Head of caudate nucleus (tissue), 42 donors: ENCODE data around the gene SLC25A1.

Experiments
- DNase-seq, 42 donors: peaks; one replicate each; pipeline versions ENCODE4 v3.0.0 to v3.0.0-alpha.2; 2020 to 2021; ENCODE audit warnings: mixed read lengths in 7 of 42
- intact Hi-C: fragments of 100-400 bp; cut with DNase I; formaldehyde crosslinking; loops from one replicate; pipeline ENCODE4 v1.15.0; 2022

SLC25A1 gene

DNA sequence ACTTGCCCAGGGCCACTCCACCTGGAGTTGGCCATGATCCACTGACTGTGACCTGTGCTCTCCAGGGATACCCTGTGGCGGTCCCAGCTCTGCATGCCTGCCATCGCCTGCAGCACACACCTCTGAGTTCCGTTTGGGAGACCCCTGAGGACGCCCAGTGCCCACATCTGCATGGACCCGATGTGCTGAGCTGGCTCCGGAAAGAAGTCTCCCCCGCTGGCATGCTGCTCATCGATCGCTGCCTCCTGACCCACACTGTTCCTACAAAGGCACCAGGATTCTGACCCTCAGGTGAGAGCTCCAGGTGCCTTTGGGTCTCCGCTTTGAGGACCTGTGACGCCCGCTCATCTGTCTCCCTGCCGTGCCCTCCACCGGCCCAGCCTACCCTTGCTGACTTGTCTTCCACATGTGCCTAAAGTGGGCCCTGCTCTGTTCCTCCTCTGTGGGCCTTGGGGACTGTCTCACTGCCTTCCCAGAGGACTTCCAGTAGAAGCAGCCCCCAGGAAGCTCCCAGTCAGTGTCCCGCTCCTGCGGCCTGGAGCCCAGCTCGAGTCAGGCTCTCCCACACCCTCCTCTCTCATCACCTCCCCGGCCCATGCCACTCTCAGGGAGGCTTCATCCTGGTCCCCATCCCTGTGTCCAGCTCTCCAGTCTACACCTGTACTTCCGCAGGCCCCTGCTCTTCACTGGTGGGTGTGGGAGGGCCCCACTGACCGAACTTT is 5.9 kb upstream of the SLC25A1 start:
- DNase-seq, result no peak
- intact Hi-C loops, result no loop called here

DNA sequence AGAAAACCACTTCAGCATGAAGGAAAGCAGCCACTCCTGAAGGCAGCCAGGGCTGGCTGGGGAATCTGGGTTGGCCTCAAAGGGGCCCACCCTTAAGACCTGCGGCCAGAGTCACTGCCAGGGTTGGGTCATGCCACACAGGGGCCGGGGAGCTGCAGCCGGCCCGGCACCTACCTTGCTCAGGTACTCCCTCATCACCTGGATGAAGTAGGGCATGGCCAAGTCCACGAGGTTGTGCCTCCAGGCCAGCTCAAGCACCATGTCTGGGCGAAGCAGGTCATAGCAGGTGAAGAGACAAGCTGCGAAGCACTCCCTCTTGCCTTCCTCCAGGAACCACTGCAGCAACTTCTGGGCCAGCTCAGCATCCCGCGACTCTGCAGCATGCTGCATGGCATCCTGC is 4.7 kb upstream of the SLC25A1 start:
- DNase-seq, result no peak
- intact Hi-C loops, result no loop called here

- DNase-seq, result peak in 12 of 42 donors; percentile 35 to 83 (median 48)
- intact Hi-C loops, result no loop called here
Measured at GRCh38 chr22:19182472-19183157, 4.1 kb upstream of the SLC25A1 start.

- intact Hi-C loops, result no loop called here
- no peak for DNase-seq
Measured at GRCh38 chr22:19181786-19182471, 3.4 kb upstream of the SLC25A1 start.

GRCh38 chr22:19180740-19181410 is 2.3 kb upstream of the SLC25A1 start:
- DNase-seq, result no peak

GRCh38 chr22:19180234-19180633 is 1.7 kb upstream of the SLC25A1 start:
- intact Hi-C loops, result no loop called here

More at GRCh38 chr22:19180740-19181410, 2.3 kb upstream of the SLC25A1 start:
- intact Hi-C loops, result no loop called here

GRCh38 chr22:19179497-19180048 is 1.0 kb upstream of the SLC25A1 start:
- DNase-seq, result peak; percentile 59 to 92 (median 80)
- intact Hi-C loops, result loop anchor here (2.0 to 5.0 kb wide), 3 partner anchors 37 to 253 kb away; partner anchors contain the start of genes ESS2, HIRA and MRPL40

More at GRCh38 chr22:19180234-19180633, 1.7 kb upstream of the SLC25A1 start:
- DNase-seq, result no peak

GRCh38 chr22:19178065-19178656 is 375 bp downstream of the SLC25A1 start:
- intact Hi-C loops, result loop anchor here (2.0 to 5.0 kb wide), 3 partner anchors 36 to 254 kb away; partner anchors contain the start of genes ESS2, HIRA and MRPL40

GRCh38 chr22:19177164-19178064 is 1.1 kb downstream of the SLC25A1 start:
- peak in 2 of 42 donors; percentile 20 to 21 for DNase-seq
- intact Hi-C loops, result loop anchor here (2.0 to 5.0 kb wide), 3 partner anchors 35 to 255 kb away; partner anchors contain the start of genes ESS2, HIRA and MRPL40

More at GRCh38 chr22:19178065-19178656, 375 bp downstream of the SLC25A1 start:
- DNase-seq, result peak in 31 of 42 donors; percentile 8 to 70 (median 44)

DNA sequence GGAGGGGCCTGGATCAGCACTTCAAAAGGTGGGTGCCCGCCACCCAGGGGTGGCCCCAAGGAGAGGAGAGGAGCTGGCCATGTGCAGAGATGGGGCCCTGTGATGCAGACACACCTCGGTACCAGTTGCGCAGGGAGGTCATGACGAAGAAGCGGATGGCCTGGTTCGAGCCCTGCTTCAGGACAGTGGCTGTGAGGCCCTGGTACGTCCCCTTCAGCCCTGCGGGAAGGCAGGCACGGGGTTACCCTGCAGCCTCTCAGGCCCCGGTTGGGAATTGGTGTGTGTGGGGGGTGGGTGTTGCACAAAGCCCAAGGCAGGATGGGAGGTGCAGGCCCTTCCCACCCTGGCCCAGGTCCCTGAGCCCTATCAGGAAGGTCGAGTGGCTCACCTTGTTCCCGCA is 1.8 kb downstream of the SLC25A1 start:
- DNase-seq, result no peak
- intact Hi-C loops, result loop anchor here (5.0 kb wide), 2 partner anchors 34 to 256 kb away; partner anchors contain the start of genes ESS2, HIRA and MRPL40

- no peak for DNase-seq
- intact Hi-C loops, result loop anchor here (5.0 kb wide), 2 partner anchors 34 to 256 kb away; partner anchors contain the start of genes ESS2, HIRA and MRPL40
Measured at GRCh38 chr22:19176175-19176643, 2.3 kb downstream of the SLC25A1 start.

- no peak for DNase-seq
- intact Hi-C loops, result loop anchor here (5.0 kb wide), 2 partner anchors 33 to 257 kb away; partner anchors contain the start of genes ESS2, HIRA and MRPL40
Measured at GRCh38 chr22:19175602-19176174, 2.8 kb downstream of the SLC25A1 start.

DNA sequence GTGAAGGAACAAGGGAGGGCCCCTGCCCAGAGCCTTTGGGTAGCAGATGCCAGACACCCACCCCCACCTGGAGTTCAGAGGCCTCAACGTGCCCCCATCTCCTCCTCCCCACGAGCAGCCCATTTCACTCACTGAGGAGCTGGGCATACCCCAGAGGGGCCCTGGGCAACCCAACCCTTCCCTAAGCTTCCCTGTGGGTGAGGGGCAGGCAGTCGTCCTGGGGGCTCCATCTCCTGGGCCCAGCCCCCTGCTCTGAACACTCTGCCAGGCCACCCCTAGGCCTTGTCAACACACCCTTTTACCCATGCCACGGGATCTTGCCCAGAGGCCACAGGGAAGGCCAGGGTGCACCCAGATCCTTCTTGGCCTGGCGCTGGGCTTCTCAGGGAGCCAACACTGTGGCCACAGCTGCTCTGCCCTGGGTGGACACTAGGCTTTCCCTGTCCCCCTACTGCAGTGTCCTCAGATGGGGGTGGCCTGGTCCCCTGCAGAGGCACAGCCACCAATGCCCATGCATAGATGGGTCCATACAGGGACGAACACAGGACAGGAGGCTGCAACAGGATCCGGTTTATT is 3.4 kb downstream of the SLC25A1 start:
- intact Hi-C loops, result loop anchor here (5.0 kb wide), 2 partner anchors 33 to 257 kb away; partner anchors contain the start of genes ESS2, HIRA and MRPL40
- no peak for DNase-seq

DNA sequence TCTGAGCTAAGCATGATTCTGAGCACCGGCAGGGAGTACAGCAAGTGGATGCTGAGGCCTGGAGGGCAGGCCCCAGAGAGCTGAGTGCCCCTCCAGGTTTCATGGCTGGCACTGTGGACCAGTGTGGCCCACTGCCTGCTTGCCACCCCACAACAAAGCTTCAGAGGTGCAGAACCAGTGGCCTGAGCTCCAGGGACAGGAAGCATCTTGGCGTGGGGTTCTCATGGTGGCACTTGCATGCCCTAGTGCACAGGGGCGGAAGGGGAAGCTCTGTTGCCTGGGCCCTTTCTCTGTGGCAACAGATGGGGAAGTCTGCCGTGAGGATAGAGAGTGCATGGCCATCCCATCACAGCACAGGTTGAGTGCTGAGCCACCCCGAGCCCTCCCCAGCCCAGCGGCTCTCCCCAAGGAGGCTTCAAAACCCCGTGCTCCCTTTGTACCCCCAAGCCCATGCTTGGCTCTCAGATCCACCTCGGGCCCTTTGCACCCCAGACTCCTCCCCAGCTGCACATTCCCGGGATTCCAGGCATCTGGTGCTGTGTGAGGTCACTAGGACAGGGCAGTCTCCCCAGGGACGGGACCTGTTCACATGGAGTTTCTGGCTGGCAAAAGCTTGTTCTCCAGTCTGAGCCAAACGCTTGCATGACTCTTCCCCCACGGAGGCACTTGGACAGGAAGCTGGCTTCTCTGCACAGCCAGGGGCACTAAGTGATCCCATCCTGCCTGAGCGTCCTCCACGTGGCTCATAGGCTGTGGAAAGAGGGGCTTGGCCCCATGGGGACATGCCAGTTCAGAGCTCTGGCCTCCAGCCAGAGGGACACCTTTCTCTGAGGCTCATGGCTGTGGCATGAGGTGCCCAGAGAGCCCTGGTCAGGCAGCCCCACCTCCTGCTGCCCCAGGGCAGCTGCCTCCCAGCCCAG is 4.2 kb downstream of the SLC25A1 start:
- DNase-seq, result peak in 2 of 42 donors; percentile 28 to 31
- intact Hi-C loops, result loop anchor here (5.0 kb wide), 2 partner anchors 32 to 258 kb away; partner anchors contain the start of genes ESS2, HIRA and MRPL40
